AG08395 (cell line): ENCODE results near the gene DNASE2.

Experiments used
- DNase-seq: peaks from one replicate; pipeline ENCODE4 v3.0.0; 2012; ENCODE audit warnings: mixed read lengths, low spot score

DNASE2 gene

DNA sequence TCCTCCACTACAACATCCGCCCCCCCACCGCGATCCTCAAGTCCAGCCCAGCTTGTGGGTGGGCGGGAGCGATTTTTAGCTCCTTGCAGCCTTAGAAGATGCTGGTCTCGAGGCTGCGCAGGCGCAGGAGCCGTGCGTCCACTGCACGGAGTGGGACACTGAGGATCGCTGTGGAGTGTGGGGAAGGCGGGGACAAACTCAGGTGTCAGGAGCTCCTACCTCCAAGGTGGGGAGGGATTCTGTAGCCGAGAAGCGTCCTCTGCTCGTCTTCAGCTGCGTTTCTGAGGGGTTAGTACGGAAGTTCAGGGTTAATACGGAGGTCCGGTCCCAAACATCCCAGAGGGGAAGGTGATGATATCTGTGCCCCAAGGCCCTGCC is 46.7 kb downstream of the DNASE2 start, which contains the start of gene RTBDN:
RTBDN (minus strand) TSS at position 14 of the 378 bp plus-strand sequence. CDS start 4,600 bp downstream, outside the sequence.
- no peak for DNase-seq

- DNase-seq: peak; percentile 40
Measured at GRCh38 chr19:12833738-12834565, 47.3 kb downstream of the DNASE2 start.

GRCh38 chr19:12833418-12833737 is 47.9 kb downstream of the DNASE2 start:
- DNase-seq: no peak

DNA sequence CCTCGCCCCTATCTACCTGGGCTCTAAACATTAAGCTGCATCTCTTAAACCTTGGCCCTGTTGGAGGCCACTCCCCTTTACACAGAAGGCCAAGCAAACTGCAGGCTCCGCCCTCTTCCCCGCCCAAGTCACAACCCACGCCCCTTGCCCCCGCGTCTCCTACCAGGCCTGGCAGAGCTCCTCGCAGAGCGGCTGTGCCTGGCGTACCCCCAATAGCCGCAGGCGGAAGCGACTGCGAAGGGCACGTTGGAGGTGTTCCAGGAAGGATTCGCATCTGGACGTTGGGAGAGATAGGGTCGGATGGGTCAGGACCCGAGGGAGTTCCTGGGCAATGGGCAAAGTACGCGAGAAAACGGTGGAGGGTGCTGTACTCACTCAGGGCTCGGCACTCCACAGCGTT is 52.8 kb downstream of the DNASE2 start:
- no peak for DNase-seq

DNA sequence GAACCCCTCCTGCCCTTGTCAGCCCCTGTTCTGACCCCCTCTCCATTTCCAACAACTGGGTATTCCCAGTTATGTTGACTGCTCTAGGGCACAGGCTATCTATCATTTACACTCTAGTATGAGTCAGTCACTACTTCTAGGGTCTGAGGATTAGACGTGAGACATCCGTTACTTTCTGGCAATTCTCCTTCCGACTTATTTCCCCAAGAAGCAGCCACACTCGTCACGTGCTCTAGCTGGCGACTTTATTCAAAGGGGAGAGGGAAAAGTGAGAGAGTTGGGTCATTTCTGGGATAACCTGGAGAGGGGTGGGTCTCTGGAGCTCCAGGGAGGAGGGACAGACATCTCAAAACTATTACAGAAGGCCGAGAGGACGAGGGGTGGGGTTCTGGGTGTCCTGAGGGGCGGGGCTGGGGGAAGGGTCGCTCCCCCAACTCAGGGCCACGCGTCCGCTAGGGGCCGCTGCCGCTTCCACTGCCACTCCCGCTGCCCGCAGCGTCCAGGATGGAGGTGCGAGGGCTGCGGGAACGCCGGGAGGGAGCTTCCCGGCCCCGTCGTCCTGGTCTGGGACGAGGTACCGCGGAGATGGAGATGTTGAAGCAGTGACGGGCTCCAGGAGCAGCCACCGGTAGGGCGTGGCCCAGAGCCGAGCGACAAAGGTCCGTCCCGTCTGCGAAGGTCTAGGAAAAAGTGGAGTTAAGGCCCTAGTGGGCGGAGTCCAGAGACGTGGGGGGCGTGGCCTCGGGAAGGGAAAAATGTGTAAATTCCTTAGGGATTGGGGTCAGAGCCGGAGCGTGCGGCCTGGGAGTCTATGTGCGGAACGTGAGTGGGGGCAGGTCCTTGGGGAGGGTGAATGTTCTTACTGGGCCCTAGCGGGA is 55.8 kb downstream of the DNASE2 start:
- no peak for DNase-seq
